VCaP (cell line): ENCODE measurements around the gene PARP15.
"Not testable (repeated sequence)": the region's sequence is repeated elsewhere in the genome, so short reads cannot be mapped to it uniquely, and the experiment has no call there.

Experiments
- H3K27ac ChIP-seq: fragments of 450-650 bp; 2 replicates; pipeline ENCODE4 v1.5.1; 2017
- CTCF ChIP-seq: fragments of 450-650 bp; conservative IDR thresholded peaks from 2 replicates; pipeline ENCODE4 v1.5.1; 2017; ENCODE audit warnings: mild to moderate bottlenecking, moderate library complexity

The PARP15 gene

GRCh38 chr3:122681284-122681973 lies 104.0 kb downstream of the PARP15 start:
- TF ChIP-seq CTCF = no peak
- H3K27ac ChIP-seq = peak overlapping the region; percentile 74

GRCh38 chr3:122681974-122682409 lies 104.5 kb downstream of the PARP15 start:
- H3K27ac ChIP-seq = no peak overlapping the region; the same call in 1 of the 2 replicates

GRCh38 chr3:122682778-122683411 lies 105.4 kb downstream of the PARP15 start:
- not testable (repeated sequence) for H3K27ac ChIP-seq

More at GRCh38 chr3:122681974-122682409, 104.5 kb downstream of the PARP15 start:
- TF ChIP-seq CTCF = no peak

GRCh38 chr3:122687298-122687697 lies 109.8 kb downstream of the PARP15 start:
- H3K27ac ChIP-seq = no peak overlapping the region
- TF ChIP-seq CTCF = no peak
